GM11168 (cell line): ENCODE results near the gene MARK2.

Source experiments
- in situ Hi-C: fragments of 300-500 bp; cut with MboI; formaldehyde crosslinking; loops from one replicate; pipeline ENCODE4 v1.12.0; 2022; ENCODE audit warnings: low sequenced_read_pairs; ENCODE audit not compliant: unreplicated experiment

MARK2 gene

DNA sequence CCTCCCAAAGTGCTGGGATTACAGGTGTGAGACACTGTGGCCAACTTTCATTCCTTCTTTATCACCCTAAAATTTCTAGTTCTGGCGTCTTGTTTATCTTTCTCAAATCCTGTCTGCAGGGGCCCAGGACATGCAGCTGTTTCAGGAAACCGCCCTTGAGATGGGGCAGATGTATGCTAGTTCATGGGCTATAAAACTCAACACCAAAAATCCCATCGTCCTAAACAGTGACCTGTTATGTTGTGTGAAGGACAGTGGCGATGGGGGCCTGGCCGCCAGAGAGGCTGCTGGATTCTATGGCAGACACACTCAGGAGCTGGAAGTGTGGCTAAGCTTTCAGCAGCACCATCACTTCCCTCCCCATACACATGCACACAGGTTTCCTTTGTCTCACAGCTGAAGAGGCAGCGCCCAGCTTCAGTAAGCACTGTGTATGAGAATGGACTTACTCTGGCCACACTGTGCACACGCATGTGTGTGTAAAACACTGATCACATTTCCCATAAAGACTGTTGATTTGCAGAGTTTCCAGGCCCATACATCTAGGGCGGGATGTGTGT lies 36.7 kb downstream of the MARK2 start:
- in situ Hi-C loops = no loop called here

GRCh38 chr11:63876616-63877015 lies 37.7 kb downstream of the MARK2 start:
- in situ Hi-C loops = no loop called here

DNA sequence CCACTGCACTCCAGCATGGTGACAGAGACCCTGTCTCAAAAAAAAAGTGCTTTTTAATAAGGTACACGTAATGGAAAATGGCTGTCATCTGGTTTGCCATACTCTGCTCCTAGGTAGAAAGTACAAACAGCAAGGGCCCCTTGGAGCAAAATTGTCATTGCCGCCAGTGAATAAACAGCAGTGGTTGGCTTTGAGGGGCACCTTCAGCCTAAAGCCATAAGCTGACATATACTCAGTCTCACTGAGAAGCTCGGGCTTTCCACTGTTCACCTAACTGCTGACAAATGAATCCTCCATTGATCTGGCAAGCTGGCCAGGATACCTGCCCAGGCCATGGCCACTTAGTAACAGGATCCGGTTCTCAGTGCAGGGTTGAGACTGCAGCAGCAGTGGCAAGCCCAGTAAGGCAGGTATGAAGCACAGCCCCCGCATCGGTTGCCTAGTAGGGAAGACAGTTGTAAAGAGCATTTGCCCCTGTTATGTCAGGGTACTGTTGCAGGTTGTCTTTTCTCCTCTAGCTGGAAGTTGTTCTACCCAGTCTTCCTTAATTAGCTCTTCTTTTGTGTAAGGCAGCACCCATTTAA lies 38.8 kb downstream of the MARK2 start:
- in situ Hi-C loops = no loop called here

DNA sequence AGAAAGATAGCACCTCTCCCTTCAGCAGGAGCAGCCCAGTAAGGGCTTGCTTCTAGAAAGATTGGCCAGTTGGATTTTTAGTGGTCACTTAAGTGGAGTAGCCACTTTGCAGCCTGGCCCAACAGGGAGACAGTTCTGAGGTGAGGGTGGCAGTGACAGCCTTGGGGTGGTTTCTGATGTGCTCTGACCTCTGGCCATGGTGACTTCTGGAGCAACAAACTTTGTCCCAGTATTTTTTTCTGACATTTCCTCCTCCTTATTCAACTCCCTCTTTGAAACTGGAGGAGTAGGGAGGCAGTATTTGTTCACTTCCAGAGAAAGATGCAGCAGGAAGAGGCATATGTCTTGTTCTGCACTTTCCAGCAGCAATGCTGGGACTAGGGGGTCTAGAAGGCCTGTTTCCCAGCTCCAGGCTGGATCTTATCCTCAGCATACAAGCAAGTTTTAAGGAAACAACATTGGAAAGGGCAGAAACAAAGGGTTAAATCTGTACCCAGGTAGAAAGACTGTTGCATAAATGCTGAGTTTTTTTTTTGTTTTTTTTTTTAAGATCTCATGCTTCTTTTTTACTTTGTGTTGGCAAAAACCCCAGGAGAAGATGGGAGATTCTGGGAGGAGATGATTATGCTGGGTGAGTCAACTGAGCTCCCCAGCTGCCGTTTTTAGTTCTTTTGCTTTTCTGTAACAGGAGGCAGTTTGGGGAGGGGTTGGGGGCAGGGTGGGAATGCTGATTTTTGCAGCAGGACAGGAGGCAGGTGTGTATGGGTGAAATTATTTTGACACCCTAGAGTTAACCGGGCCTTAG lies 40.9 kb downstream of the MARK2 start:
- in situ Hi-C loops = no loop called here

GRCh38 chr11:63880403-63880790 lies 41.5 kb downstream of the MARK2 start:
- in situ Hi-C loops = no loop called here

- in situ Hi-C loops = no loop called here
These were observed 43.8 kb downstream of the MARK2 start for GRCh38 chr11:63882555-63883242.

DNA sequence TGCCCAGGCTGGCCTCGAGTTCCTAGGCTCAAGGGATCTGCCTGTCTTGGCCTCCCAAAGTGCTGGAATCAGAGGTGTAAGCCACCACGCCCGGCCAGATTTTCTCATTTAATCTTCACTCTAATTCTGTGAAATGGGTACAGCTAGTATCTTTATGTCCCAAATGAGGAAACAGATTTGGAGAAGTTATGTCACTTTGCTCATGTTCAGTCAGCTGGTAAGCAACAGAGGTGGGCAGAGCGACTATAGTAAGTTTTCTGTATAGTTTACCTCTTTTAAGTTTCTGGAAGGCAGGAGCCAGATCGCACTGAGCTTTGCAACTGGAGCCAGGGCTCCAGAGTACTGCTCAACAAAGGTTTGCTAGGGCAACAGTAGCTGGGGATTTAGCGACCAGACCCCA lies 44.9 kb downstream of the MARK2 start:
- in situ Hi-C loops = no loop called here

GRCh38 chr11:63884196-63884932 lies 45.5 kb downstream of the MARK2 start:
- in situ Hi-C loops = no loop called here

- in situ Hi-C loops = no loop called here
These were observed 48.6 kb downstream of the MARK2 start for GRCh38 chr11:63887386-63887999.

- in situ Hi-C loops = no loop called here
These were observed 49.5 kb downstream of the MARK2 start for GRCh38 chr11:63888170-63889086.

DNA sequence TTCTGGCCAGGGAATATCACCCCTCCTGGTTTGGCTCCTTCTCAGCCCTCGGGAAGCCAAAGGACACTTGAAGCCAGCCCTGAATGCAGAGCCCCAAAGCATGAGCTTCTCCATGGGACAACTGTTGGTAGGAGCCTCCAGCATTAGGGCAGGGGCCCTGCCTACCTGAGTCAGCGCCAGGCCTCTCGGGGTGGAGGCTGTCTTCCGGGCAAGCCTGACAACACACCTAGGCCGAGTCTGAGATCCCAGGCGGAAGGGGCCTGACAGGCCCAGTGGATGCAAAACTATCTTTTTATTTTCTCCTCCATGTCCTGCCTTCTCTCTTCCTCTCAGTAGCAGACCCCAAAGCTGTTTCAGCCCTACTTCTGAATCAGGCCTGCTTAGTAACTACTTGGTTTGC lies 50.4 kb downstream of the MARK2 start:
- in situ Hi-C loops = no loop called here

DNA sequence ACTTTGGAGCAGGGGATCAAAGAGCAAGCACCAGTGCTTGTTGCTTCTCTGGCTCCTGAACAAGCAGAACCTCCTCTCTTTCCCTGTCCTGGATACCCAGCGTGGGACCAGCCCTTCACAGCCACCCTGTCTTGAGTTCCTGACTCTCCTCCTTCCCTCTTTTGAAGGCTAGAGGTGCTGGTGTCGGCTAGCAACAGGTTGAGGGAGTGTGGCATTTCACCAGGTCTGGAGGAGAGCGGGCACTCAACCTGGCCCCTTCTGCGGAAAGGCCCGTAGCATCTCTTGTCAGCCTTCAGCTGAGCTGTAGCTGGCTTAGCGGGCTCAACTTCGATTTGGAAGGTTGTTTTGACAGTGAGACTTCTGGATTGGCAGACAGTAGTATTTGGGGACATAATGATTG lies 51.5 kb downstream of the MARK2 start:
- in situ Hi-C loops = no loop called here

DNA sequence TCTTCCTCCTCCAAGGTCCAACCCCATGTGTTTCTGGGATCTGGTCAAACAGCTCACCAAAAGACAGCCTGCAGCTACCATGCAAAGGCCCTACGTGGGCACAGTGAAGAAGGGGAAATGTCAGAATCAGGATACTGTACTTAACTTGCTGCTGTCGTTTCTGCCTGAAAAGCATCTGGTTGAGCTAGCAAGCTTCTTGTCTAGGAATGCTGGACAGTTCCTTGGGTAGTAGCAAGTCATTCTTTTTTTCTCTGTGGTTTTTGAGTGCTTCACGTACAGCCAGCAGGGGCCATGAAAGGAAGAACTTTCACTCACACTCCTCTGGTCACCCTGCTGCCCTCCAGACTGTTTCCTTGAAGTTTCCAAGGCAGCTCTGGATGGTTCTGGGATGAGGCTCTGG lies 53.3 kb downstream of the MARK2 start:
- in situ Hi-C loops = no loop called here

GRCh38 chr11:63893355-63893754 lies 54.4 kb downstream of the MARK2 start:
- in situ Hi-C loops = no loop called here

- in situ Hi-C loops = no loop called here
These were observed 57.2 kb downstream of the MARK2 start for GRCh38 chr11:63896071-63896470.

- in situ Hi-C loops = no loop called here
These were observed 58.7 kb downstream of the MARK2 start for GRCh38 chr11:63897459-63898146.

DNA sequence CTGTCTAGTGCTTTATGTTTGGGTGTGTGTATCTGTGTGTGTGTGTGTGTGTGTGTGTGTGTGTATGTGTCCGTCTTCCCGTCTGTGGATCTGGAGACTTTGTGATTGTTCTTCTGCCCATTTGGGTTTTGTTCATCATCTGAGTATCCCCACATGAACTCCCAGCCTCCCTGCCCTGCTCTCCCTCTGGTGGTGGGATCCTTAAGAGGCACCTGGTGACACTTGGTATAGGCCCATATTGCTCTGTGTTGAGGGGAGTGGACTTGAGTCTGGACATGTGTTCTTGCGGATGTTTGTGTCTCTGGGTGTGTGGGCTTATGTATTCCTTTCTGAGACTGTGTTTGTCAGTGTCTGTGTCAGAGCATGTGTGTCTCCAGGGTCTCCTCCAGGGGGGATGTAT lies 62.8 kb downstream of the MARK2 start:
- in situ Hi-C loops = no loop called here

GRCh38 chr11:63903884-63904283 lies 65.0 kb downstream of the MARK2 start:
- in situ Hi-C loops = no loop called here

DNA sequence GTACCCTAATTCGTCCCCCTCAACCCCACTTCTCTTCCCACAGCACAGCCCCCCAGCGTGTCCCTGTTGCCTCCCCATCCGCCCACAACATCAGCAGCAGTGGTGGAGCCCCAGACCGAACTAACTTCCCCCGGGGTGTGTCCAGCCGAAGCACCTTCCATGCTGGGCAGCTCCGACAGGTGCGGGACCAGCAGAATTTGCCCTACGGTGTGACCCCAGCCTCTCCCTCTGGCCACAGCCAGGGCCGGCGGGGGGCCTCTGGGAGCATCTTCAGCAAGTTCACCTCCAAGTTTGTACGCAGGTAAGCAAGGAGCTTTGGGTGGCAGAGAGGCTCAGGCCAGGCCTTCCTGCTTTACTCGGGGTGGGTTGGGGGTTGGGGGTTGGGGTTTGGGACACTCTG lies 65.8 kb downstream of the MARK2 start:
- in situ Hi-C loops = no loop called here
